ENCODE data around the gene S100B.

S100B gene

GRCh38 chr21:46604975-46605766 is at the start of gene S100B:
S100B (minus strand) TSS chr21:46605082; CDS start chr21:46602415, 2,667 bp downstream.
- no peaks in the 10 kb centered on the region for H3K36me3 ChIP-seq (ENCODE audit: control insufficient read depth, insufficient read depth, low read length)
- no peaks in the 10 kb centered on the region for H3K4me1 ChIP-seq (ENCODE audit: control insufficient read depth, insufficient read depth, low read length)
- peak within 1 kb of the TSS; percentile 41 for H3K27ac ChIP-seq (ENCODE audit: low read depth, low read length)
- H3K4me3 ChIP-seq (ENCODE audit: low read length): no peak within 1 kb of the TSS
- no peak within 1 kb of the TSS for H3K9ac ChIP-seq (ENCODE audit: low read length)
- H3K27me3 ChIP-seq (ENCODE audit: control insufficient read depth, insufficient read depth, low read length): no peaks in the 10 kb centered on the region

DNA sequence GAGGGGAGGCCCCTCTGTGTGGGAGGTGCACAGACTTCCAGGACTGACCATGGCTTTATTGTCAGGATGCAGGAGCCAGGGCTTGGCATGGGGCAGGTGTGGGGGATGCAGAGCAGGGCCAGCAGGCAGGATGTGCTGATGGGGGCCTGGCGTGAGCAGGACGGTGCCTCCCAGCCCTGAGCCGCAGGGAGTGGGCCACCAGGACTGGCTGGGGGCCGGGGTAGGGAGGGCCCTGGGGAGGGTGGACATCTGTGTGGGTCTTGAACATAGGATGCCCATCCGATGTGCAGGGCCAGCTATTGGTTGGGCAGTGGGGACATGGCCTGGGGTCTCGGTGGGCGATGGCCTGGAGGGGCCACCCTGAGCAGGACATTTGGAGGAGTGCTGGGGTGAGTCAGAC is 46.2 kb upstream of the S100B start:
- H3K4me3 ChIP-seq (ENCODE audit: low read length): no peak overlapping the region
- H3K36me3 ChIP-seq (ENCODE audit: control insufficient read depth, insufficient read depth, low read length): peaks cover 32% of the 10 kb centered on the region
- no peak overlapping the region for H3K9ac ChIP-seq (ENCODE audit: low read length)
- no peak overlapping the region for H3K27ac ChIP-seq (ENCODE audit: low read depth, low read length)
- H3K27me3 ChIP-seq (ENCODE audit: control insufficient read depth, insufficient read depth, low read length): no peaks in the 10 kb centered on the region
- no peaks in the 10 kb centered on the region for H3K4me1 ChIP-seq (ENCODE audit: control insufficient read depth, insufficient read depth, low read length)

DNA sequence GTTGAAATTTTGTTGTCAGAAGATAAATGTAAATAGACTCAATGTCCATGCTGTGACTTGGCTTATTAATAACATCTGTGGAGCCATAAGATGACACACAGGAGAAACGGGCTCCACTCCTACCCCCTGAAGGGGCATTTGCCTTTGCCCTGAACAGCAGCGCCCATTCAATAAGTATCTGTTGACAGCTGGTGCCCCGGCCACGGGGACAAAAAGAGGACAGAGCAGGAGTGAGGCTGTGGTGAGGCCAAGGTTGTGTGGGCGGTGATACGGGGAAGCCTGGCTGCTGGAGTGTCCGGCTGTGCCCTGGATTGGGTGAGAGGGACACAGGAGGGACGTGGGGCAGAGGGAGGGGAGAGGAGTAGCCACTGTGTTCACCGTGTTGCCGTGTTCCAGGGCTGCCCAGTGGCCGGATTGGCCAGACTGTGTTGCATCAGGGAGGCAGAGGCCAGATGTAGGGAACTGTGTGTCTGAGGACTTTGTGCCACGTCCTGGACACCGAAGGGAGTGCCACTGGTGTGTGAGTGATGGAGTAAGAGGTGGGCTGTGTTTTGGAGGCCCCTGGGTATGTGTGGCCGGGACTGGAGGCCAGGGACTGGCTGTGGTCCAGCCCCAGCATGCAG is 45.7 kb upstream of the S100B start:
- Histone ChIP-seq H3K27ac (ENCODE audit: low read depth, low read length) (no peak overlapping the region), H3K4me1 (ENCODE audit: control insufficient read depth, insufficient read depth, low read length) (no peaks in the 10 kb centered on the region), H3K4me3 (ENCODE audit: low read length) (no peak overlapping the region), H3K27me3 (ENCODE audit: control insufficient read depth, insufficient read depth, low read length) (no peaks in the 10 kb centered on the region), H3K9ac (ENCODE audit: low read length) (no peak overlapping the region), H3K36me3 (ENCODE audit: control insufficient read depth, insufficient read depth, low read length) (peaks cover 33% of the 10 kb centered on the region)

DNA sequence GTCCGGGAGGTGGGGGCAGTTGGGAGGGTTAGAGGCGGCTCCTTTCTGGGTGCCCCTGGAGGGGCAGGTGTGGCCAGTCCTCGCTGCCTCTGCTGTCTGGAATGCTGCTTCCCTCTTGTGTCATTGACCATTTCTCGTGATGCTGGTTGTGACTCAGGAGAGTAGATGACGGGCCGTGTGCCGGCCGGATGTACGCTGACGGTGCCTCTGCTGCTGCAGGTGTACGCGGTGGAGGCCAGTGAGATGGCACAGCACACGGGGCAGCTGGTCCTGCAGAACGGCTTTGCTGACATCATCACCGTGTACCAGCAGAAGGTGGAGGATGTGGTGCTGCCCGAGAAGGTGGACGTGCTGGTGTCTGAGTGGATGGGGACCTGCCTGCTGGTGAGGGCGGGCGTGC is 44.5 kb upstream of the S100B start:
- Histone ChIP-seq H3K4me1 (ENCODE audit: control insufficient read depth, insufficient read depth, low read length) (no peaks in the 10 kb centered on the region), H3K36me3 (ENCODE audit: control insufficient read depth, insufficient read depth, low read length) (peaks cover 35% of the 10 kb centered on the region), H3K27me3 (ENCODE audit: control insufficient read depth, insufficient read depth, low read length) (no peaks in the 10 kb centered on the region), H3K9ac (ENCODE audit: low read length) (no peak overlapping the region), H3K4me3 (ENCODE audit: low read length) (no peak overlapping the region), H3K27ac (ENCODE audit: low read depth, low read length) (no peak overlapping the region)

- Histone ChIP-seq H3K36me3 (ENCODE audit: control insufficient read depth, insufficient read depth, low read length) (peaks cover 39% of the 10 kb centered on the region), H3K27ac (ENCODE audit: low read depth, low read length) (no peak overlapping the region), H3K9ac (ENCODE audit: low read length) (no peak overlapping the region), H3K4me3 (ENCODE audit: low read length) (no peak overlapping the region), H3K4me1 (ENCODE audit: control insufficient read depth, insufficient read depth, low read length) (no peaks in the 10 kb centered on the region), H3K27me3 (ENCODE audit: control insufficient read depth, insufficient read depth, low read length) (no peaks in the 10 kb centered on the region)
Observed at GRCh38 chr21:46648539-46648938, 43.7 kb upstream of the S100B start.

DNA sequence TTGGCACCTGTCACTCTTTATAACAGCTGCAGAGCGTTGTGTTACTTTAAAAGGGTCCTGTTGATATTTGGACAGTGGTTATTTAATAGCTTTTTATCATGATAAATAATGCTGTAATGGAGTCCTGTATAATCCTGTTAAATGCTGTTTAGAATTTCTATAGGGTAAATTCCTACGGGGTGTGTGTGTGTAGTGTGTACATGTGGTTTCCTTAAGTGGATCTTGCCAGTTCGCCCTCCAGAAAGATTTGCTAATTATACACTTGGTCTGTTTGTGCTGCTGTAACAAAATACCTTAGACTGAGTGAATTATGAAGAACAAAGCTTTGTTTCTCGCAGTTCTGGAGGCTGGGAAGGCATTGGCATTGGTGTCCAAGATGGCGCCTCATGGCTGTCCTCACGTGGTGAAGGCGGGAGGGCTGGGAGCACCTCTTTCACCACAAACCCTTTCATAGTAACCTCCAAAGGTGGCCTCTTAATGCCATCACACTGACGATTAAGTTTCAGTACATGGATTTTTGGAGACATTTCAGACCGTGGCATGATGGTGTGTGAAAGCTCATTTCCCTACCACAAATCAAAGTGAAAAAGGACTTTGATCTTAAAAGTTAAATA is 41.8 kb upstream of the S100B start:
- no peak overlapping the region for H3K4me3 ChIP-seq (ENCODE audit: low read length)
- no peak overlapping the region for H3K27ac ChIP-seq (ENCODE audit: low read depth, low read length)
- H3K36me3 ChIP-seq (ENCODE audit: control insufficient read depth, insufficient read depth, low read length): peaks cover 34% of the 10 kb centered on the region
- H3K4me1 ChIP-seq (ENCODE audit: control insufficient read depth, insufficient read depth, low read length): no peaks in the 10 kb centered on the region
- H3K27me3 ChIP-seq (ENCODE audit: control insufficient read depth, insufficient read depth, low read length): no peaks in the 10 kb centered on the region
- H3K9ac ChIP-seq (ENCODE audit: low read length): no peak overlapping the region

DNA sequence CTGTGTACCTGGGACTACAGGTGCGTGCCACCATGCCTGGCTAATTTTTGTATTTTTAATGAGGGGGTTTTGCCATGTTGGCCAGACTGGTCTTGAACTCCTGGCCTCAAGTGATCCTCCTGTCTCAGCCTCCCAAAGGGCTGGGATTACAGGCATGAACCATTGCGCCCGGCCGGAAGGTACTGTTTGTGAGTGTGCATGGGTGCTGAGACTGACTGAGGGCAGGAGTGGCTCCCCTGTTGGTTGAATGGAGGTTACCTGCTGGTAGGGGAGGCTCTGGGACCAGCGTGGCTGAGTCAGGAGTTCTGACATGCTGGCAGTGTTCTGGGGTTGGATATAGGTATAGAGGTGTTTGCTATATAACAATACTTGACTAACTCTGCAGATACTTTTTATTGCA is 41.0 kb upstream of the S100B start:
- Histone ChIP-seq H3K36me3 (ENCODE audit: control insufficient read depth, insufficient read depth, low read length) (peaks cover 38% of the 10 kb centered on the region), H3K9ac (ENCODE audit: low read length) (no peak overlapping the region), H3K27me3 (ENCODE audit: control insufficient read depth, insufficient read depth, low read length) (no peaks in the 10 kb centered on the region), H3K4me3 (ENCODE audit: low read length) (no peak overlapping the region), H3K27ac (ENCODE audit: low read depth, low read length) (no peak overlapping the region), H3K4me1 (ENCODE audit: control insufficient read depth, insufficient read depth, low read length) (no peaks in the 10 kb centered on the region)

DNA sequence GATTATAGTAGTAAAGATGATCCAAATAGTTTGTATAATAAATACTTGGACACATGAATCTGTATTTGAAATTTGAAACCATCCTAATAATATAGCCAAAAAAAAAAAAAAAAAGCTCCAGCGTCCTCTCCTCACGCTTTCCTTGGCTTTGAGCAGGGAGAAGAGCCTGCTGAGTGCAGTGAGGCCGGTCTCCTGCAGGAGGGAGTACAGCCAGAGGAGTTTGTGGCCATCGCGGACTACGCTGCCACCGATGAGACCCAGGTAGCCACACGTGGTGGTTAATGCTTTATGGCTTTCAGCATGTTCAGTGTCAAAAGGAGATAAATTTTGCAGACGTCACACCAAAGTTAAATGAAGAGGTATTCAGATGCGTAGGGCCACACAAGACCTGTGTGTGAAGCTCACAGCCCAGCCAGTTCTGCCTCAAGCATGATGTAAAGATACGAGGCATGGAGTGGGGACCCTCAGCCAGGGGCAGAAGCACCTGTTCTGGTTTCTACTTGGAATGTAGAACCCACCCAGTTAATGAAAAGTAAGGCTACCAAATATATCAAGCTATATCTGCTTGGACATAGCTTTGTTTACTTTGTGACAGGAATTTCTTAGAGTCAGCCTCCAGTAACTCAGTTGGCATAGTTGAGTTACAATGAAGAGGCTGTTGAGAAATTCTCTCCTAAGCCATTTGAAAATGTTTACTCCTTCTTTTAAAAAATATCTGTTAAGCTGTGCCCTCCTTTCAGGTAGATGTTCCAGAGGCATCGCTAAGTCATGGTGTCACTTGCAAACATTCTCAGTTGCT is 38.7 kb upstream of the S100B start:
- Histone ChIP-seq H3K27me3 (ENCODE audit: control insufficient read depth, insufficient read depth, low read length) (no peaks in the 10 kb centered on the region), H3K4me3 (ENCODE audit: low read length) (no peak overlapping the region), H3K4me1 (ENCODE audit: control insufficient read depth, insufficient read depth, low read length) (no peaks in the 10 kb centered on the region), H3K36me3 (ENCODE audit: control insufficient read depth, insufficient read depth, low read length) (peaks cover 26% of the 10 kb centered on the region), H3K27ac (ENCODE audit: low read depth, low read length) (no peak overlapping the region), H3K9ac (ENCODE audit: low read length) (no peak overlapping the region)

- Histone ChIP-seq H3K4me1 (ENCODE audit: control insufficient read depth, insufficient read depth, low read length) (peaks cover 3% of the 10 kb centered on the region), H3K4me3 (ENCODE audit: low read length) (no peak overlapping the region), H3K9ac (ENCODE audit: low read length) (no peak overlapping the region), H3K36me3 (ENCODE audit: control insufficient read depth, insufficient read depth, low read length) (peaks cover 22% of the 10 kb centered on the region), H3K27me3 (ENCODE audit: control insufficient read depth, insufficient read depth, low read length) (no peaks in the 10 kb centered on the region), H3K27ac (ENCODE audit: low read depth, low read length) (no peak overlapping the region)
Observed at GRCh38 chr21:46641656-46642055, 36.8 kb upstream of the S100B start.

DNA sequence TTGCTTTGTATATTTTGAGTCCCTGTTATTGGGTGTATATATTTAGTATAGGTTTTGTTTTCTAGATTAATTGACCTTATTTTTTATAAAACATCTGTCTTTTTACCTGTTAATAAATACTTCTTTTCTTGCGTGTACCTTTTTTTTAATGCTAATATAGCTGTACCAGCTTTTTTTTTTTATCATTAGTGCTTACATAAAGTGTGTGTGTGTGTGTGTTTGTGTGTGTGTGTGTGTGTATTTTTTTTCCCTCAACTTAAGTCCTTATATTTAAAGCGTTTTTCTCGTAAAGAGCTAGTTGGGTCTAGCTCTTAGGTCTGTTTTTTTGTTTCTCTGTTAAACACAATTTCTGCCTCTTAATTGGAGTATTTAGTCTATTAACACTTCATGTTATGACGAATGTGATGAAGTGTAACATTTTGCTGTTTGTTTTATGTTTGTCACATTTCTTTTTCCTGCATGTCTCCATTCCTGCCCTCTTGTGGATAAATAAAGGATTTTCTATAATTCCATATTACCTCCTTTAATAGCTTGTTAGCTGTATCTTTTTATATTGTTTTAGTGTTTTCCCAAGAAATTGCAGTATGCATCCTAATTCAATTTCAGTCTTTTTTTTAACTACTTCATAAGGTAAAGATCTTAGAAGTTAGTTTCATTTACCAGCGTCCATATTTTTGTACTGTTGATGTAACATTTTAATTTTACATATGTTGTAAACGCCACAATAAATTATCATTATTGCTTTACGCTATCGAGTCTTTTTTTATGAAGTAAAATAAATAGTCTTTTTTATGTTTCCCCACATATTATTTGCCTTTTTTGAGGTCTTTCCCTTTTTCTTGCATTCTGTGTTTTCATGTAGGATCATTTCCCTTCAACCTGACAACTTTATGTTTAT is 34.9 kb upstream of the S100B start:
- Histone ChIP-seq H3K27ac (ENCODE audit: low read depth, low read length) (no peak overlapping the region), H3K4me1 (ENCODE audit: control insufficient read depth, insufficient read depth, low read length) (peaks cover 10% of the 10 kb centered on the region), H3K9ac (ENCODE audit: low read length) (no peak overlapping the region), H3K36me3 (ENCODE audit: control insufficient read depth, insufficient read depth, low read length) (peaks cover 17% of the 10 kb centered on the region), H3K4me3 (ENCODE audit: low read length) (no peak overlapping the region), H3K27me3 (ENCODE audit: control insufficient read depth, insufficient read depth, low read length) (no peaks in the 10 kb centered on the region)

GRCh38 chr21:46637952-46638746 is 33.3 kb upstream of the S100B start:
- H3K27me3 ChIP-seq (ENCODE audit: control insufficient read depth, insufficient read depth, low read length): no peaks in the 10 kb centered on the region
- H3K4me3 ChIP-seq (ENCODE audit: low read length): peak overlapping the region; percentile 25
- H3K9ac ChIP-seq (ENCODE audit: low read length): no peak overlapping the region
- peak overlapping the region; percentile 3 for H3K27ac ChIP-seq (ENCODE audit: low read depth, low read length)
- H3K4me1 ChIP-seq (ENCODE audit: control insufficient read depth, insufficient read depth, low read length): peaks cover 15% of the 10 kb centered on the region
- peaks cover 4% of the 10 kb centered on the region for H3K36me3 ChIP-seq (ENCODE audit: control insufficient read depth, insufficient read depth, low read length)

Data from rectal smooth muscle tissue (tissue), 1 donor.